Measurements from ENCODE around the gene SULT1A2. TPM values are rescaled to one million over a fixed set of nuclear protein-coding genes. Genes with fewer than 3 reads are reported as not detected.

SULT1A2 gene
- polyA plus RNA-seq, 1 of the 3 experiments (the other 2 are of a cell fraction), result 0.07 TPM

DNA sequence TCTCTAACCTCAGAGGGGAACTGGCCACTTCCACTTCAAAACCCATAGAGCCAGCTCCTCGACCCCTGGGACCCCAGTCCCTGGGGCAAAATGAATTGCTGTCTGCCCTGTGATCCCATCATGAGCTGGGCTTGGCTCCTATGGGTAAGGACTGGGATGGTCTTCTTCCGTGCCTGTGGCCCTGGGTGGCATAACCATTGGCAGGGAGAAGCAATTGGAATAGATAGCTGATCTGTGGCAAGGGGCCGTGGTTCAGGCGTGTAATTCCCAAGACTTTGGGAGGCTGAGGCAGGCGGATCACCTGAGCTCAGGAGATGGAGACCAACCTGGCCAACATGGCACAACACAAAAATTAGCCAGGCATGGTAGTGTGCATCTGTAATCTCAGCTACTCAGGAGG is 4.3 kb downstream of the SULT1A2 start:
- no peaks in the 10 kb centered on the region for H3K27me3 ChIP-seq (ENCODE audit: insufficient read depth)
- H3F3A ChIP-seq (replicated peaks; ENCODE audit: insufficient read depth), result no peaks in the 10 kb centered on the region
- no peaks in the 10 kb centered on the region for H3K79me2 ChIP-seq (ENCODE audit: insufficient read depth)
- H3K4me1 ChIP-seq (ENCODE audit: control insufficient read depth in 1 of 2, insufficient read depth in 2 of 2, low read depth in 1 of 2, low read length in 1 of 2), result no peaks in the 10 kb centered on the region
- CTCF ChIA-PET, result interaction anchor here (0.8 to 1.0 kb wide), 2 partner anchors 7 to 265 kb away, joined by 3 read pairs; no protein-coding TSS in a partner anchor
- H4K20me1 ChIP-seq (ENCODE audit: insufficient read depth), result no peaks in the 10 kb centered on the region
- H3K27ac ChIP-seq (ENCODE audit: low read depth in 2 of 2, low read length in 1 of 2), result no peak overlapping the region
- WGBS (ENCODE audit: low lambda C conversion rate), result 93% methylated on average over 3 of the region's 5 CpGs
- no peaks in the 10 kb centered on the region for H3K9me2 ChIP-seq
- H3K9me3 ChIP-seq, result no peaks in the 10 kb centered on the region
- H3K4me2 ChIP-seq, result no peak overlapping the region
- H2AFZ ChIP-seq (ENCODE audit: low read depth), result no peak overlapping the region
- POLR2A ChIA-PET, result no interaction called here
- no peak overlapping the region for H3K4me3 ChIP-seq (ENCODE audit: low read depth in 2 of 2, low read length in 1 of 2)
- DNase-seq, result no peak
- H3K9ac ChIP-seq, result no peak overlapping the region
- H3K36me3 ChIP-seq (replicated peaks in 1 of 2; ENCODE audit: control insufficient read depth in 1 of 2, insufficient read depth in 2 of 2, low read length in 1 of 2), result peaks cover 0 to 6% of the 10 kb centered on the region in 2 experiments
- TF ChIP-seq TEAD4 (IDR thresholded peaks at IDR 0.05; ENCODE audit: borderline replicate concordance, insufficient read depth) (no peak), POLR2AphosphoS5 (IDR thresholded peaks at IDR 0.05; ENCODE audit: low read depth, low read length) (no peak), USF2 (IDR thresholded peaks at IDR 0.05; ENCODE audit: borderline replicate concordance, low read depth, low read length) (no peak), GATA2 (CRISPR knock-in tag; IDR thresholded peaks at IDR 0.05) (no peak), FOXJ3 (CRISPR knock-in tag; IDR thresholded peaks at IDR 0.05) (no peak), TAF1 (IDR thresholded peaks at IDR 0.05; ENCODE audit: borderline replicate concordance, low read depth, low read length) (no peak), JUND (IDR thresholded peaks at IDR 0.05) (no peak), EZH2phosphoT487 (IDR thresholded peaks at IDR 0.05; ENCODE audit: borderline replicate concordance, low read depth) (no peak), ELF1 (IDR thresholded peaks at IDR 0.05) (no peak), FOSL2 (IDR thresholded peaks at IDR 0.05; ENCODE audit: borderline replicate concordance, low read depth) (no peak), PBX3 (IDR thresholded peaks at IDR 0.05) (no peak), RFX5 (IDR thresholded peaks at IDR 0.05; ENCODE audit: low read length) (no peak), TCF12 (IDR thresholded peaks at IDR 0.05) (no peak), RXRA (IDR thresholded peaks at IDR 0.05; ENCODE audit: borderline replicate concordance, low read depth) (no peak), CHD2 (IDR thresholded peaks at IDR 0.05; ENCODE audit: low read length, partially characterized antibody) (no peak), MXI1 (IDR thresholded peaks at IDR 0.05; ENCODE audit: low read depth, low read length) (no peak), CTCF (IDR thresholded peaks at IDR 0.05) (no peak)
- TF ChIP-seq, protein P1, sequence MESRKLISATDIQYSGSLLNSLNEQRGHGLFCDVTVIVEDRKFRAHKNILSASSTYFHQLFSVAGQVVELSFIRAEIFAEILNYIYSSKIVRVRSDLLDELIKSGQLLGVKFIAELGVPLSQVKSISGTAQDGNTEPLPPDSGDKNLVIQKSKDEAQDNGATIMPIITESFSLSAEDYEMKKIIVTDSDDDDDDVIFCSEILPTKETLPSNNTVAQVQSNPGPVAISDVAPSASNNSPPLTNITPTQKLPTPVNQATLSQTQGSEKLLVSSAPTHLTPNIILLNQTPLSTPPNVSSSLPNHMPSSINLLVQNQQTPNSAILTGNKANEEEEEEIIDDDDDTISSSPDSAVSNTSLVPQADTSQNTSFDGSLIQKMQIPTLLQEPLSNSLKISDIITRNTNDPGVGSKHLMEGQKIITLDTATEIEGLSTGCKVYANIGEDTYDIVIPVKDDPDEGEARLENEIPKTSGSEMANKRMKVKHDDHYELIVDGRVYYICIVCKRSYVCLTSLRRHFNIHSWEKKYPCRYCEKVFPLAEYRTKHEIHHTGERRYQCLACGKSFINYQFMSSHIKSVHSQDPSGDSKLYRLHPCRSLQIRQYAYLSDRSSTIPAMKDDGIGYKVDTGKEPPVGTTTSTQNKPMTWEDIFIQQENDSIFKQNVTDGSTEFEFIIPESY (IDR thresholded peaks at IDR 0.05; ENCODE audit: borderline replicate concordance, low read depth), result no peak
- TF ChIP-seq, protein P2, sequence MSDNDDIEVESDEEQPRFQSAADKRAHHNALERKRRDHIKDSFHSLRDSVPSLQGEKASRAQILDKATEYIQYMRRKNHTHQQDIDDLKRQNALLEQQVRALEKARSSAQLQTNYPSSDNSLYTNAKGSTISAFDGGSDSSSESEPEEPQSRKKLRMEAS (IDR thresholded peaks at IDR 0.05; ENCODE audit: low read depth), result no peak
- TF ChIP-seq, protein P3, sequence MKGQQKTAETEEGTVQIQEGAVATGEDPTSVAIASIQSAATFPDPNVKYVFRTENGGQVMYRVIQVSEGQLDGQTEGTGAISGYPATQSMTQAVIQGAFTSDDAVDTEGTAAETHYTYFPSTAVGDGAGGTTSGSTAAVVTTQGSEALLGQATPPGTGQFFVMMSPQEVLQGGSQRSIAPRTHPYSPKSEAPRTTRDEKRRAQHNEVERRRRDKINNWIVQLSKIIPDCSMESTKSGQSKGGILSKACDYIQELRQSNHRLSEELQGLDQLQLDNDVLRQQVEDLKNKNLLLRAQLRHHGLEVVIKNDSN (IDR thresholded peaks at IDR 0.05; ENCODE audit: borderline replicate concordance, low read depth), result no peak

Data from SK-N-SH (cell line).